RCC 7860 (cell line): ENCODE measurements around the gene TARS2.

ENCODE experiments used
- DNase-seq: peaks from one replicate; pipeline ENCODE4 v3.0.0-alpha.2; 2015; ENCODE audit warnings: low spot score
- FAIRE-seq: peaks from 2 replicates; lab custom pipeline; 2012; peaks lifted over from hg19 to GRCh38; lab: Jason Lieb, UNC

The TARS2 gene, protein sequence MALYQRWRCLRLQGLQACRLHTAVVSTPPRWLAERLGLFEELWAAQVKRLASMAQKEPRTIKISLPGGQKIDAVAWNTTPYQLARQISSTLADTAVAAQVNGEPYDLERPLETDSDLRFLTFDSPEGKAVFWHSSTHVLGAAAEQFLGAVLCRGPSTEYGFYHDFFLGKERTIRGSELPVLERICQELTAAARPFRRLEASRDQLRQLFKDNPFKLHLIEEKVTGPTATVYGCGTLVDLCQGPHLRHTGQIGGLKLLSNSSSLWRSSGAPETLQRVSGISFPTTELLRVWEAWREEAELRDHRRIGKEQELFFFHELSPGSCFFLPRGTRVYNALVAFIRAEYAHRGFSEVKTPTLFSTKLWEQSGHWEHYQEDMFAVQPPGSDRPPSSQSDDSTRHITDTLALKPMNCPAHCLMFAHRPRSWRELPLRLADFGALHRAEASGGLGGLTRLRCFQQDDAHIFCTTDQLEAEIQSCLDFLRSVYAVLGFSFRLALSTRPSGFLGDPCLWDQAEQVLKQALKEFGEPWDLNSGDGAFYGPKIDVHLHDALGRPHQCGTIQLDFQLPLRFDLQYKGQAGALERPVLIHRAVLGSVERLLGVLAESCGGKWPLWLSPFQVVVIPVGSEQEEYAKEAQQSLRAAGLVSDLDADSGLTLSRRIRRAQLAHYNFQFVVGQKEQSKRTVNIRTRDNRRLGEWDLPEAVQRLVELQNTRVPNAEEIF

GRCh38 chr1:150486966-150487762 lies at the start of gene TARS2:
Gene TARS2 (plus strand): TSS chr1:150487419. CDS start chr1:150487451, 32 bp downstream.
- FAIRE-seq (peak; percentile 83), DNase-seq (peak; percentile 99)

DNA sequence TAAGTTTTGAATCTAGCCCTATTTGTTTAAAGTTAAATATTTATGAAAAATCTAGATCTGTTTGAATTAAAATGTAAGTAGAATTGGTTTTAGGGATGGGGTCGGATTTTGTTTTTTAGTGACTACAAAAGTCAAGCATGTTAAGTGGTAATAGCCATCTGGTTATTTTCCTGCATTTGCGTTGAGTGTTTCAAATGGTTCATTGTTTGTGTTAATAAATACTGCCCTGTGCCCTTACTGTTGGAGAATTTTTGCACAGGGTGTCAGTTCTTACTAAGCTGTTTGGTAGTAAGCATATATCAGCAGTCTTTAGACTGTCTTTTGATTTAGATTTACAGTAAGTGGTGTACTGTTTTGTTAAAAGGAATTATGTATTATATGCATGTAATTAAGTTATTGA lies 46.1 kb upstream of the TARS2 start:
- FAIRE-seq (no peak), DNase-seq (no peak)

DNA sequence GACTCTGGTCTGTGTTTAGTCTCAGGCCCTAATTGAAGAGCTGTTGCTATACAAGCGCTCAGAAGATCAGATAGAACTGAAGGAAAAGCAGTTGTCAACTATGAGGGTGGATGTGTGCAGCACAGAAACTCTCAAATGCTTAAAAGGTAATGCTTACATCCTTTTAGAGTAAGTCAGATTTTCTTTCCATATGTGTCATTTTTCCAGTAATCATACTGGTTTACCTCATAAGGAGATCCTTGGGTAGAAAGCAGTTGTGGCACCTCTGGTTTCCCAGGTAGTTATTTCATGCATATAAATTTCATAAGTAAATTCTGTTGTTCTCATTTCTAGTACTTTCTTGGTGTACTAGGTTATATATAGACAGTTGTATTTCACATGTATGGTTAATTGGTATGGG lies 43.0 kb upstream of the TARS2 start:
- no peak for DNase-seq
- FAIRE-seq = no peak

DNA sequence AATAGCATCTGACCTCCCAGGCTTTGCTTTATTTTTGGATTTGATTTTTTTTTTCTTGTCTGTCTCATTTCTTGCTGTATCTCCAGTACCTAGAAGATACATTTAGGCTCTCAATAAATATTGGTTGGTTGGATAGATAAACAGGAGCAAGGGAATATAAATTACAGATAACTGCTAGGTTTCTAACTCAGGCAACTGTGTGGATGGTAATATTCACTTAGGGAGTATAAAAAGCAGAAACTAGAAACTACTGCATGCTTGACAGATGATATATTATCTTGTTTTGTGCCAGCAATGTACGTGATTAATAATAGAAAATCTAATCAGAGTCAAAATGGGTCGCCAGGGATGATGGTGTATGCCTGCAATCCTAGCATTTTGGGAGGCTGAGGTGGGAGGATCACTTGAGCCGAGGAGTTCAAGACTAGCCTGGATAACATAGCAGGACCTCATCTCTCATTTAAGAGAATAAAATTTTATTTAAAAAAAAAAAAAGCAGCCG lies 31.0 kb upstream of the TARS2 start:
- FAIRE-seq (no peak), DNase-seq (no peak)

DNA sequence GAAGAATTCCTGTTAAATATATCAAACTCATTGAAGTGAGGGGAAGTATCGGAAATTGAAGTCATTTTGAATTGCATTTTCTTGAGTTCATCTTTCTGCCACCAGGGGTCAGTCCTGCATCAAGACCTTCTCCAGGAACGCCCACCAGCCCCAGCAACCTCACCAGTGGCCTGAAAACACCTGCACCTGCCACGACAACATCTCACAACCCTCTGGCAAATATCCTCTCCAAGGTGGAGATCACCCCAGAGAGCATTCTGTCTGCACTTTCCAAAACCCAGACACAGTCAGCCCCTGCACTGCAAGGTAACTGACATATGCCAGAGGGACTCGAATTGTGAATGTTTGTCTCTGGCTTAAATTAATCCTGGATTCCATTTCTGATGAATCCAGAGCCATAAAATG lies 22.8 kb upstream of the TARS2 start:
- FAIRE-seq = peak; percentile 7
- peak; percentile 46 for DNase-seq

DNA sequence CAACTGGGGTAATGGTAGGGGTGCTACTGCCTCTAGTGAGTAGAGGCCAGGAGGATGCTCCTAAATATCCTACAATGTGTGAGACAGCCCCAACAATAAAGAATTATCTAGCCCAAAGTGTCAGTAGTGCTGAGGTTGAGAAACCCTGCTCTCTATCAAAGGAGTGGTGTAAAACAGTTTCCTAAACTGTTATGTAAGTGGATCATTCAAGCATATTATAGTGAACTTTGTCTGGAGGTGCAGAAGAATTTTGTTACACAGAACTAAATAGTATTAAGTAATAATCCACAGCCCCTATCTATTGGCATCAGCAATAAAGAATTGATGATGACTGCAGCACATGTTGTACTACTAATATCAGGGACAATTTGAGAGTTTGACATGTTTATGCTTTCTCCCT lies 20.3 kb upstream of the TARS2 start:
- no peak for DNase-seq
- no peak for FAIRE-seq

DNA sequence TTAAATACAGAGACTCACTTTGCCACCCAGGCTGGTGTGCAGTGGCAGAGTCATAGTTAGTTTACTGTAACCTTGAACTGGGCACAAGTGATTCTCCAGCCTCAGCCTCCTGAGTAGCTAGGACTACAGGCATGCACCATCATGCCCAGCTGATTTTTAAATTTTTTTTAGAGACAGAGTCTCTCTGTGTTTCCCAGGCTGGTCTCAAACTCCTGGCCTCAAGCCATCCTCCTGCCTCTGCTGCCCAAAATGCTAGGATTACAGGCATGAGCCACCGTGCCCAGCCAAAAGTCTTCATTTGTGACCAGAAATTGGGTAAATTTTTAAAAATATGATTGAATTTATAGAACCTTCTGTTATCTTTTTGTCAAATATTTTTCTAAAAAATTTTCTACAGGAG lies 17.9 kb upstream of the TARS2 start:
- no peak for FAIRE-seq
- no peak for DNase-seq

DNA sequence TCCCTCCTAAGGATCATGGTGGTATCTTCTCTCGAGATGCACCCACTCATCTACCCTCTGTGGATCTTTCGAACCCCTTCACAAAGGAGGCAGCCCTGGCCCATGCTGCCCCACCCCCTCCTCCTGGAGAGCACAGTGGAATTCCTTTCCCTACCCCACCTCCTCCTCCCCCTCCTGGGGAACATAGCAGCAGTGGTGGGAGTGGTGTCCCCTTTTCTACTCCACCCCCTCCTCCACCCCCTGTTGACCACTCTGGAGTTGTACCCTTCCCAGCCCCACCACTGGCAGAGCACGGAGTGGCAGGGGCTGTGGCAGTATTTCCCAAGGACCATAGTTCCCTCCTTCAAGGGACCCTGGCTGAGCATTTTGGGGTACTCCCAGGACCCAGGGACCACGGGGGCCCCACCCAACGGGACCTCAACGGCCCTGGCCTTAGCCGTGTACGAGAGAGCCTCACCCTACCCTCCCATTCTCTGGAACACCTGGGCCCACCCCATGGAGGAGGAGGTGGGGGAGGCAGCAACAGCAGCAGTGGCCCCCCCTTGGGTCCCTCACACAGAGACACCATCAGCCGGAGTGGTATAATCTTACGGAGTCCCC lies 14.5 kb upstream of the TARS2 start:
- DNase-seq (no peak), FAIRE-seq (no peak)

DNA sequence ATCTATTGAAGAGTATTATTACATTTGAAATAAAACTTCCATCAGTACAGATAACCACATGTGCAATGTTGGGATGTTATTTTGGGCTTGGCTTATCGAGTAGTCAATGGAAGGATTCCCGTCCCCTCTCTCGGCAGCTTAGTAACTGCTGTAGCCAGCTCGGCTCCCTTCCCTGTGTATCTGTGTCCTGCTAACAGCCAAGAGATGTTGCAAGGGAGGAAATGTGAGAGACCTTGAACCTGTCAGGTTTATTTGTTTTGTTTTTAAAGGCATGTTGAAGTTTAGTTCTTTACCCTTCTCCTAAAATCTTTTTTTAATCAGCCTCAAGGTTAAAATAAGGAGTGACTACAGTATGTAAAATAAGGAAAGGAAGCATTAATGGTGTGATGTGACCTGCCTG lies 13.6 kb upstream of the TARS2 start:
- DNase-seq = no peak
- FAIRE-seq = no peak

DNA sequence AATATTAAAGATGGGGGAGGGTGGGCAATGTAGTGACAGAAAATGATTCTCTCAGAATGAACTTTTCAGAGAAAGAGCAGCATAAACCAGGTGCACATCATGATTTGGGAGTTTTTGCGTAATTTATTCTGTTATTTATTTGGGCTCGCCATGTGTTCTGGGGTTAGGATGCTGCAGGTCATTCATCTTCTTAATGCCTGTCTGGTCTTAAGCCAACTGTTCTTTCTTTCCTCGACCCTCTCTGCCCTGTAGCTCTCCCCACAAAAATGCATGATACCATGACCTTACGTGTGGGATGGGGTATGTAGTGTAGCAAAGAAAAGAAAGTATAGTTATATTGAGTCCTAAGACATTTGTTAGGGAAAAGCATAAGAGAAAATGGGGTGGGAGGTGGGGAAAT lies 12.3 kb upstream of the TARS2 start:
- no peak for FAIRE-seq
- no peak for DNase-seq

DNA sequence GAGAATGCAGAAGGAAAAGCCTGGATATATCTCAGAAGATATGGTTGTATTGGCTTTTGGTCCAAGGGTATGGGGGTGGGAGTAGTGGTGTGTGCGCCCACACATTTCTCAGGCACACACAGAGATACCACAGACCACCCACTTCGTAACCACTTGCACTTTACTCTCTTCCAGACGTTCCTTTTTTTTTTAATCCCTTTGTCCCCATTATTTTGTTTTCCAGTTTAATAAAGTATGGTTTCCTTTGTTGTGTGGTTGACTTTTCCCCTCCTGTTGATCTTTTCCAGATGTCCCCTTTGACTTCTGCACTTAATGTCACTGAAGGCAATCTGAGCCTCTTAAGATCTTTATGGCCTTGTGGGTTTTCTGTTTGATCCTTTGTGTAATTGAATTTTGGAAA lies 10.5 kb upstream of the TARS2 start:
- no peak for DNase-seq
- FAIRE-seq = no peak

DNA sequence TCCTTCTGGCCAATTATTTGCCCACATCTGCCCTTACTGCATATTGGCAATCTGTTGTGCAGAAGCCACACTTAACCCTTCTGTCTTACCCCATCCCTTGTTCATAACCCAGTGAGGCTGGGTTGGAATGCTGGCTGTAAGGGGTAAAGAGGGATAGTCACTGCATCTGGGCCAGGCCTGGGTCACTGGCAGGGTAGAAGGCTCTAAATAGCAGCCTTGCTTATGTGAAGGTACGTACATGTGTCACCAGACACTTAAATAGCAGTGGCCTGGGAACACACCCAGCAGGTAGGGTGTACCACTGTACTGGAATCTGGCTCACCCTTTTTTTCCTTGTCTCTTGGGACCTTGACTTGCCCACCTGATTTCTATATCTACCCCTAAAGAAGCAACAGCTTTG lies 9.9 kb upstream of the TARS2 start:
- FAIRE-seq (no peak), DNase-seq (no peak)

DNA sequence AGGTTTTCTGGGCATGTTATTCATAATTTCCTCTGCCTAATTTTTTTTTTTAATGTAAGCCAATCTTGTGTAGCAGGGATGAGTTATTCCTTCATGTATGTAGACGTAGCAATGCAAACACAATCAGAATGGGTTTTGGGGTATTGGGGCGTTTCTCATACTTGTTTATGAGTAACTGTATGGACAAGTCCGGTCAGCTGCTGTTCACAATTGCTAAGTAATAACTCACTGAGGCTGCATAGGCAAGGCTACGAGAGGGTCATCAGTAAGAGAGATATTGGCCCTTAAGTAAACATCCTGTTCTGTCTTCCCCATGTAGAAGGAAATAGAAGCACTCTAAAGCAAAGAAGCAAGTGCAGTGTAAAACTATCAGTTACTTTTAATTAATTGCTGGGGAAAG lies 9.5 kb upstream of the TARS2 start:
- DNase-seq = no peak
- no peak for FAIRE-seq

DNA sequence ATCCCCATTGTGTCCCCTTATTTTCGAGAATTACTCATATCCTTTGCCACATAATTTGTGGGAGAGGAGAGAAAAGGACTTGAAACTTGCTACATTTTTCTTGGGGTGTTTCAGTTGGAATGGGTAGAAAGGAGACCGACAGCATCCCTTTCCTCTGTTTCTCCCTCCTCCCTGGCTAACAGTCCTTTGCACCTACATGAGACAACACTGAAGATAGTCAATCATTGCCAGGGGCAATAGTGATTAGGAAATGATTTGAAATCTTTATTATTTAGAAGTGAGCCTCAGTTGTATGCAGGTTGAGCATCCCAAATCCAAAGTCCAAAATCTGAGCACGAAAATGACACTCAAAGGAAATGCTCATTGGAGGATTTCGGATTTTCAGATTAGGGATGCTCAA lies 7.8 kb upstream of the TARS2 start:
- DNase-seq (no peak), FAIRE-seq (no peak)

GRCh38 chr1:150479927-150480352 lies 7.3 kb upstream of the TARS2 start:
- DNase-seq (no peak), FAIRE-seq (no peak)

- peak; percentile 26 for DNase-seq
- no peak for FAIRE-seq
Measured at GRCh38 chr1:150484431-150484830, 2.8 kb upstream of the TARS2 start.

DNA sequence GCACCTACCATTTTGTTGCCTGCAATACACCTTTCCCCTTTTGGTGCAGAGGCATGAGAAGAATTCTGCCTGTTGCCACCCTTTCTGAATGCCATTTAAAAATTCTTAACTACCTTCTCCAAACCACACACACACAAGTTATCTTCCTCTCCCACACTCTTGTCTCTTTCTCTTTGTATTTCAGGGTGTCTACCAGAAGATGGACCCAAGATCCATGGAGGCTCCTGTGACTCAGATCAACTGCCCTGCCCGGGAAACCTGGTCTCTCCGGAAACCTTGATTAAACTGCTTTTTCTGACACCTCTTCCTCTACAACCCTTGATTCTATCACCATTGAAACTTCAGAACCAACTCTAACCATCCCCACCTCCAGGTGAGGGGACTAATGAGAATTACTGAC lies 2.4 kb upstream of the TARS2 start:
- FAIRE-seq (no peak), DNase-seq (peak; percentile 13)

- FAIRE-seq (no peak), DNase-seq (no peak)
Measured at GRCh38 chr1:150487763-150488115, 520 bp downstream of the TARS2 start.

DNA sequence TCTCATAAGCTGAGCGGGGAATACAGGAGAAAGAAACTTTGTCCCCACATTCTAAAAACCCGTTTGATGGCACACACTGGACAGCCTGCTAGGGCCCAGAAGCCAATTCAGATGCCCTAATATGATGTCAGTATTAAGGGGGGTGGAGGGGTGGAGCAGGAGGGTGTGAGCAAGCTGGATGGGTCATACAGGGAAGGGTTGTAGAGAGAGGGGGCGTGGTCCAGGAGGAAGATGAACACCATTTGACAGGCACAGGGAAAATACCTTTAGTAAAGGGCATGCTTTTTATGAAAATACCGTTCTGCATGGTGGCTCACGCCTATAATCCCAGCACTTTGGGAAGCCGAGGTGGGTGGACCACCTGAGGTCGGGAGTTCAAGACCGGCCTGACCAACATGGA lies 6.0 kb downstream of the TARS2 start:
- DNase-seq = no peak
- FAIRE-seq = no peak

DNA sequence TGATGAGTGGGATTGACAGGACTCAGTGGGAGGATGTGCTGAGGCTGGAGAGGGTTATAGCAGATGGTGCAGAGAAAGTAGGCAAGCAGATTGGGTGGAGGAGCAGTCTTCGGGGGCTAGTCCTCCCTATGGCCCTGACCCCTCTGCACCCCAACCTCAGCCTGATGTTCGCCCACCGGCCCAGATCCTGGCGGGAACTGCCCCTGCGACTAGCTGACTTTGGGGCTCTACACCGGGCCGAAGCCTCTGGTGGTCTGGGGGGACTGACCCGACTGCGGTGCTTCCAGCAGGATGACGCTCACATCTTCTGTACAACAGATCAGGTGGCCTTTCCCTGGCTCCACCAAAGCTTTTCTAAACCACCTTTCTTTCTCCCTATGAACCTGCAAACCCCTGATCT lies 11.1 kb downstream of the TARS2 start:
- FAIRE-seq (no peak), DNase-seq (no peak)

- no peak for FAIRE-seq
Measured at GRCh38 chr1:150505431-150505830, 18.2 kb downstream of the TARS2 start.

More at GRCh38 chr1:150505431-150505830, 18.2 kb downstream of the TARS2 start:
- no peak for DNase-seq
